ENCODE measurements around the gene DAGLA. TPM values are rescaled to one million over a fixed set of nuclear protein-coding genes. Genes with fewer than 3 reads are reported as not detected.

Gene DAGLA
- total and polyA plus RNA-seq, 2 of the 13 experiments (the other 11 are each of a cell fraction or from before 2014, with no cell fraction given) = 2.6 to 3.9 TPM

DNA sequence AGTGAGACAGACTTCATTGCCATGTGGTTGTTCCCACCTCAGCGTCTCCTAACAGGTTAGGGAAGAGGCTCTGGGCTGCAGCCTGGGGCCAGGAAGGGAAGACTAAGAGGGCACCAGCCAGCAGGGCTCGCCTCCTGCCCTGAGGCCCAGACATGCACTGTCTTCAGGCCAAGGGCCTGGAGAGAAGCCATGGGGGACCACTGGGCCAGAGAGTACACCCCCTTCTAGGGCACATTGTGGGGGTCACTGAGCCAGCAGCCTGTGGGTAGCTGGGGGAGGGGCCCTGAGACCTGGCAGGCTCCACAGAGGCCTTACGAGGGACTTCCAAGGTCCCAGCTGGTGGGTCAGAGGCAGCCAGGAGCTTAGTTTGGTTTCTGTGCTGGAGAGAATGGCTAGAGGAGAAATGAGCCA, 47.2 kb downstream of the DAGLA start:
- WGBS (ENCODE audit: low lambda C conversion rate) = 94% methylated on average over 3 of the region's 3 CpGs
- TF ChIP-seq, protein P1, sequence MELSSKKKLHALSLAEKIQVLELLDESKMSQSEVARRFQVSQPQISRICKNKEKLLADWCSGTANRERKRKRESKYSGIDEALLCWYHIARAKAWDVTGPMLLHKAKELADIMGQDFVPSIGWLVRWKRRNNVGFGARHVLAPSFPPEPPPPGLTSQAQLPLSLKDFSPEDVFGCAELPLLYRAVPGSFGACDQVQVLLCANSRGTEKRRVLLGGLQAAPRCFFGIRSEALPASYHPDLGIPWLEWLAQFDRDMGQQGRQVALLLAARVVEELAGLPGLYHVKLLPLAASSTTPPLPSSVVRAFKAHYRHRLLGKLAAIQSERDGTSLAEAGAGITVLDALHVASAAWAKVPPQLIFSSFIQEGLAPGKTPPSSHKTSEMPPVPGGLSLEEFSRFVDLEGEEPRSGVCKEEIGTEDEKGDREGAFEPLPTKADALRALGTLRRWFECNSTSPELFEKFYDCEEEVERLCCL (CRISPR knock-in tag; IDR thresholded peaks at IDR 0.05; ENCODE audit: borderline replicate concordance) = no peak
- TF ChIP-seq KLF6 (CRISPR knock-in tag; IDR thresholded peaks at IDR 0.05) (no peak), WIZ (CRISPR knock-in tag; IDR thresholded peaks at IDR 0.05) (no peak), ZNF577 (CRISPR knock-in tag; IDR thresholded peaks at IDR 0.05; ENCODE audit: borderline replicate concordance, low read depth) (no peak), SP1 (IDR thresholded peaks at IDR 0.05) (no peak), SP1 (CRISPR knock-in tag; IDR thresholded peaks at IDR 0.05) (no peak), ZNF44 (CRISPR knock-in tag; IDR thresholded peaks at IDR 0.05) (no peak)
- TF ChIP-seq, protein P2, sequence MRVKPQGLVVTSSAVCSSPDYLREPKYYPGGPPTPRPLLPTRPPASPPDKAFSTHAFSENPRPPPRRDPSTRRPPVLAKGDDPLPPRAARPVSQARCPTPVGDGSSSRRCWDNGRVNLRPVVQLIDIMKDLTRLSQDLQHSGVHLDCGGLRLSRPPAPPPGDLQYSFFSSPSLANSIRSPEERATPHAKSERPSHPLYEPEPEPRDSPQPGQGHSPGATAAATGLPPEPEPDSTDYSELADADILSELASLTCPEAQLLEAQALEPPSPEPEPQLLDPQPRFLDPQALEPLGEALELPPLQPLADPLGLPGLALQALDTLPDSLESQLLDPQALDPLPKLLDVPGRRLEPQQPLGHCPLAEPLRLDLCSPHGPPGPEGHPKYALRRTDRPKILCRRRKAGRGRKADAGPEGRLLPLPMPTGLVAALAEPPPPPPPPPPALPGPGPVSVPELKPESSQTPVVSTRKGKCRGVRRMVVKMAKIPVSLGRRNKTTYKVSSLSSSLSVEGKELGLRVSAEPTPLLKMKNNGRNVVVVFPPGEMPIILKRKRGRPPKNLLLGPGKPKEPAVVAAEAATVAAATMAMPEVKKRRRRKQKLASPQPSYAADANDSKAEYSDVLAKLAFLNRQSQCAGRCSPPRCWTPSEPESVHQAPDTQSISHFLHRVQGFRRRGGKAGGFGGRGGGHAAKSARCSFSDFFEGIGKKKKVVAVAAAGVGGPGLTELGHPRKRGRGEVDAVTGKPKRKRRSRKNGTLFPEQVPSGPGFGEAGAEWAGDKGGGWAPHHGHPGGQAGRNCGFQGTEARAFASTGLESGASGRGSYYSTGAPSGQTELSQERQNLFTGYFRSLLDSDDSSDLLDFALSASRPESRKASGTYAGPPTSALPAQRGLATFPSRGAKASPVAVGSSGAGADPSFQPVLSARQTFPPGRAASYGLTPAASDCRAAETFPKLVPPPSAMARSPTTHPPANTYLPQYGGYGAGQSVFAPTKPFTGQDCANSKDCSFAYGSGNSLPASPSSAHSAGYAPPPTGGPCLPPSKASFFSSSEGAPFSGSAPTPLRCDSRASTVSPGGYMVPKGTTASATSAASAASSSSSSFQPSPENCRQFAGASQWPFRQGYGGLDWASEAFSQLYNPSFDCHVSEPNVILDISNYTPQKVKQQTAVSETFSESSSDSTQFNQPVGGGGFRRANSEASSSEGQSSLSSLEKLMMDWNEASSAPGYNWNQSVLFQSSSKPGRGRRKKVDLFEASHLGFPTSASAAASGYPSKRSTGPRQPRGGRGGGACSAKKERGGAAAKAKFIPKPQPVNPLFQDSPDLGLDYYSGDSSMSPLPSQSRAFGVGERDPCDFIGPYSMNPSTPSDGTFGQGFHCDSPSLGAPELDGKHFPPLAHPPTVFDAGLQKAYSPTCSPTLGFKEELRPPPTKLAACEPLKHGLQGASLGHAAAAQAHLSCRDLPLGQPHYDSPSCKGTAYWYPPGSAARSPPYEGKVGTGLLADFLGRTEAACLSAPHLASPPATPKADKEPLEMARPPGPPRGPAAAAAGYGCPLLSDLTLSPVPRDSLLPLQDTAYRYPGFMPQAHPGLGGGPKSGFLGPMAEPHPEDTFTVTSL (CRISPR knock-in tag; IDR thresholded peaks at IDR 0.05; ENCODE audit: borderline replicate concordance) = no peak
- POLR2A ChIA-PET = no interaction called here
- H4K20me1 ChIP-seq (ENCODE audit: insufficient read depth, low read length) = no peaks in the 10 kb centered on the region
- peaks cover 14 to 45% of the 10 kb centered on the region in 2 experiments for H3K36me3 ChIP-seq (replicated peaks in 1 of 2; ENCODE audit: control insufficient read depth in 1 of 2, insufficient read depth in 2 of 2, low read length in 2 of 2)
- no peak overlapping the region for H3K4me2 ChIP-seq (ENCODE audit: low read depth, low read length)
- intact Hi-C loops (cut with micrococcal nuclease; ENCODE audit: unreplicated experiment) = no loop called here
- no peak overlapping the region for H3K4me3 ChIP-seq (replicated peaks in 1 of 3; ENCODE audit: insufficient read depth in 1 of 3, low read depth in 2 of 3, low read length in 3 of 3)
- DNase-seq (ENCODE audit: low spot score) = no peak
- BruUV-seq (replicated peaks) = no TSS peak
- H3K27ac ChIP-seq (ENCODE audit: extremely low read length, insufficient read depth, low read length) = no peak overlapping the region
- CTCF ChIA-PET (ENCODE audit: low intra/inter-chr PET ratio, low total read pairs) = no interaction called here
- FAIRE-seq = no peak
- no peak overlapping the region for H3K9ac ChIP-seq (ENCODE audit: insufficient read depth, low read depth, low read length)
- H3K79me2 ChIP-seq (ENCODE audit: insufficient read depth, low read length) = no peaks in the 10 kb centered on the region
- H2AFZ ChIP-seq (ENCODE audit: low read length) = no peak overlapping the region
- no peak for ATAC-seq
- in situ Hi-C loops (cut with HindIII; ENCODE audit: extremely low pct_ligation_motif_present, low pct_unique_long_range_greater_than_20kb) = no loop called here
- no peaks in the 10 kb centered on the region for H3K27me3 ChIP-seq (ENCODE audit: control insufficient read depth in 1 of 2, insufficient read depth in 2 of 2, low read length in 2 of 2)
- H3K4me1 ChIP-seq (ENCODE audit: insufficient read depth, low read length) = no peaks in the 10 kb centered on the region
- H3K9me3 ChIP-seq (ENCODE audit: low read length) = no peaks in the 10 kb centered on the region
